DMS53 (cell line): ENCODE results near the gene OR51Q1.
A peak's percentile ranks its signal among the peaks of the same experiment; 100 is the strongest.

Source experiments
- DNase-seq: peaks from one replicate; lab custom pipeline; 2025; lab: John Stamatoyannopoulos, UW

The OR51Q1 gene

DNA sequence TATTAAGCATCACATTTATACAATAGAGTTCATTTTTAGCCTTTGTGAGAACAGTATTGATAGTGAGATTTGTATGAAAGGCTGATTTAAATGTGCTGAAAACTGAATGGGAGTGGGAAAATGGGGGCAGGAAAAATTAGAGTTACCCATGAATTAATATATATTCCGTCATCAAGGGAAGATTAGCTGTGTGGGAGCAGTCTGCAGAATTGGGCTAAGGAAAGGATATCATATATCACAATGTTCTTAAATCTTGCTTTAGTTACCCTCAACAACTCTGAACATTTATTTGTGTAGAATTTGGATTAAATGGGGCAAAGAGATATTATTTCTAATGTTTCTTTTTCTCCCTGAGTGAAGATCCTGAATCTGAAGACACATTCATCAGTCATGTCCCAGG lies at the start of gene OR51Q1:
Gene OR51Q1, plus strand, starts transcription at position 301 of the 400 bp plus-strand sequence. Its CDS starts 90 bp downstream, at position 391.
- DNase-seq = no peak

DNA sequence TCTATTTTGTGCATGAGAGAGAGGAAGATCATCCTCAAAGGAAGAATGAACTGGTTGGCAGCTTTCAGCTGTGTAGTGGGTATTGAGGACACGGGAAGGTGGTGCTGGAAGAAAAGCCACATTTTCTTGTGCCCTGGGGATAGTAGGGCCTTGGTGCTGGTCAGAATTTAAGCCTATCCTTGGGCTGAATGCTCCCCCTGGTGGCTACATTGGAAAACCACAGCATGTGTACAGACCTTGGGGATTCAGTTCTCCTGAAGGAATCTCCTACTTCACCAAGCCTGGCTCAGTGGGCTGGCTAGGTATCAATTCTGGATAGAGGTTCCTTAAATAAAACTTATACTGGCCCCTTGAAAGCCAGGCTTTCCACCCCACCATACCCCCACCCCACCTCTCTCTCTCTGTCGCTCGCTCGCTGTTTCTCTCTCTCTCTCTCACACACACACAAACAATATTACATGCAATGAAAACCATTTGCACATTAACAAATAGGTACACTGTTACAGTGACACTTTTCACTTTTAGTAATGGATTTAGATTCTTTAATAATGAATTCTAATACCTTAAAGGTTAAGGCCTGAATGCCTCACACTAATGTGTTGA lies 41.1 kb upstream of the OR51Q1 start:
- DNase-seq = peak; percentile 84

- DNase-seq = no peak
Observed at GRCh38 chr11:5383576-5383975, 38.3 kb upstream of the OR51Q1 start, which contains the start of gene OR51M1. Gene OR51M1, plus strand, starts transcription at chr11:5383812. Its CDS starts 5,587 bp downstream, at chr11:5389399.

- no peak for DNase-seq
Observed at GRCh38 chr11:5384335-5384734, 37.6 kb upstream of the OR51Q1 start.

- DNase-seq = no peak
Observed at GRCh38 chr11:5390210-5390609, 31.7 kb upstream of the OR51Q1 start.

DNA sequence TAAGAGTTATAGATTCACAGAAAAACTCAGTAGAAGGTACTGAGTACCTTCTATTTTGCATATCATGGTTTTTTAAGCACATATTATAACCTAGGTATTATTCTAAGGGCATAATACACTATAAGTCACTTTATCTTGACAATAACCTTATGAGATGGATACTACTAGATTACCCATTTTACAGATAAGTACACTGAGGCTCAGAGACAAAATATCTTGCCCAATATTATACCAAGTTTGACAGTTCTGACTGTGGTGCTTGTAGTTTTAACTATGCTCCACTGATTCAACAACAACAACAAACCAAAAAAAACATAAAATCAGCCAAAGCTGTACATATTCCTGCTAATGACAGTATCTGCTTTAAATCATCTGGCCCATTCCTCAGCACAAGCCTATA lies 27.8 kb upstream of the OR51Q1 start:
- no peak for DNase-seq

DNA sequence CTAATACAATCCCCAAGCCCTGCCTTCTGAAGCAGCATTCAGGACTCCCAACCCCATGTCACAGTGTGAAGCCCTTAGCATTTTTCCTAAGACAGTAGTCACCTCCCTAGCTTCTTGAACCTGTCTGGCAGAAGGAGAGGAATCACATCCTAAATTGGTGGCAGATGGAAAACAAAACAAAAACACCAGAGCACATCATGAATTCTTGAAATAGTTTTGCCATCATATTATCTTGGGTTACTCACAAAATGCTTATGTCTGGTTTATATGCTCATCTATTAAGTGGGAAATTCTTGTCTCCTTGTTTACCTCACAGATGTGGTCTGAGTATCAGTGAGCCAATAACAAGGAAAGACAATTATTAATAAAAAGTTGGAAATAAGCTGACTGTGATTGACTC lies 23.0 kb upstream of the OR51Q1 start:
- DNase-seq = no peak

DNA sequence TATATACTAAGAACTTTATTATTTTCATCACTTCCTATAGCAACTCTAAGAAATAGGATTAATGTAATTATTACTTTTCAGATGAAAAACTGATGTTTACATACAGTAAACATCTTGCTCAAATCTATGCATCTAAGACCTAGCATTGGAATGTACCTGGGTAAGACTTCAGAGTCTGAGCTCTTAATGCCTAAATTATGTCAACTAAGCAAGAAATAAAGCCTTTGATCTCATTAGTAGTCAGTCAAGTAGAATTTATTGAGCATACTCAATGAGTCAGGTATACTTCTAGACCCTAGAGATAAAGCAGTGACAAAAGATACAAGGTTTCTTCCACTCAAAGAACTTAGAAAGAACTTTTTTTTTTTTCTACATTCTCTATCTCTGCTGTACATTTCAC lies 16.7 kb upstream of the OR51Q1 start:
- DNase-seq = no peak

GRCh38 chr11:5420993-5421392 lies 918 bp upstream of the OR51Q1 start:
- DNase-seq = no peak

- no peak for DNase-seq
Observed at GRCh38 chr11:5423131-5423530, 1.2 kb downstream of the OR51Q1 start.

GRCh38 chr11:5441414-5441813 lies 19.5 kb downstream of the OR51Q1 start, which contains the start of gene OR51I1:
Gene OR51I1, minus strand, starts transcription at chr11:5441514. Its CDS starts 0 bp downstream, at chr11:5441514.
- DNase-seq = no peak

- no peak for DNase-seq
Observed at GRCh38 chr11:5443835-5444393, 22.0 kb downstream of the OR51Q1 start.

DNA sequence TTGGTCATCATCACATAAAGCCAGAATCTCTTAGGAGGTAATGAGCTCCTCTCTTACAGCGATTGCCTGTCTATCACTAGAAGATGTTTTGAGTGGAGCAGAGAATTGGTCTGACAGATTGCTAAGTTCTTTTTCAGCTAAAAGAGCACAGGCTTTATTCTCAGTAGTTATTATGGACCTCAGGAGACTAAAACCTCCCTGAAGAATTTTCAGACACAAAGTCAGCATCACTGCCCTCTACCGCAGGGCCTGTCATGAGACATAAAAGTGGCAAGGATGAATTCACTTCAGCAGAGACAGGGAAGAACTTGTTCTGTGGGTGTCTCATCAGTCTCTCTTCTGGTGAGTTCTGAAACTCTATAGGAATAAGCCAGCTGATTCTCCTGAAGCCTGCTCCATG lies 27.1 kb downstream of the OR51Q1 start, which contains the start of gene OR51I2:
Gene OR51I2, plus strand, starts transcription at position 301 of the 400 bp plus-strand sequence. CDS start 4,166 bp downstream, outside the sequence.
- no peak for DNase-seq

DNA sequence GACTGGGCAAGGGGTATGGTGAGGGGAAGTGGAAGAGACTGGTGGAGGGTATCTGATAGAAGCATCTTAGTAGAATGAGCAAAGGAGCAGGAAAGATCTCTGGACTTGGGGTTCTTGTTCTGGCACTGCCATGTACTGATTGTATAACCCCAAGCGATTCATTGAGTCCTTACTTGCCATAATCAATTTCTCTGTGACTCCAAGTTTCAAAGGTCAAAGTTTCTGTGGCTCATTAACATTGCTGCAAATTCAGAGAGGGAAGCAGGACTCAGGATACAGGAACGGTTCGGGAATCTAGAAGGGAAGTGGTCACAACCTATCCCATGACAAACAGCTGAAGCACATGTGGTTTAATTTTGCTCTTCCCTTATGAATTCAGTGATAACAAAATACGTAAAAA lies 27.5 kb downstream of the OR51Q1 start:
- no peak for DNase-seq

DNA sequence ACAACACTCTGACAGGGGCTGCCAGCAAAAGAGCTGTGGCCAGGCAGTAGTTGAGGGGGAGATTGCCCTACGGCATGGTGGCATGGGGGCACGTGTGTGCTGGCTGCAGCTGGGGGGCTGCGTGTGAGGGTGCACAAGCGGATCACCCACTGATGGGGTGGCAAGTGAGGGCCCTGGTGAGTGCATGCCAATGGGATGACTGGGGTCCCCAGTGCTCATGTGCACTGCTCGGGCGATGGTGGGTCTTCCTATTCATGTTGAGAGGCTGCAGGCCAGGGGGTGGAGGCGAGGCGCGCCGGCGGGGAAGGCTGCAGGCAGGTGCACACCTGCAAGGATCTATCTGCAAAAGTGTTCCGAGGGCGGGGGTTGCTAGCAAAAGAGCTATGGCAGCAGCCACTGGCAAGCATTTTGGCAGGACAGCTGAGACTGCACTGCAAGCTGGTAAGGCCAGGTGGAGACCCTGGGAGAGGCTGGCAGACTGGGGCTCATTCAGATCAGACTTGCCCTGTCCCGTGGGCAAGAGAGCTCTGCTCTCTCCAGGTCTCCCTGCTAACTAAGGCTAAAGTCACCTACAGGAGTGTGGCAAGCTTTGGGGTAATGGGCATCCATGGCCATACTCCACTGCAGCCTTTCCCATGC lies 39.2 kb downstream of the OR51Q1 start:
- DNase-seq = no peak

GRCh38 chr11:5467527-5467926 lies 45.6 kb downstream of the OR51Q1 start:
- peak; percentile 4 for DNase-seq
